Glomerular visceral epithelial cell (primary cell): ENCODE measurements around the gene OR8I2.
"Not testable (repeated sequence)": the region's sequence is repeated elsewhere in the genome, so short reads cannot be mapped to it uniquely, and the experiment has no call there.

Experiments used
- DNase-seq: peaks from one replicate; pipeline ENCODE4 v3.0.0-alpha.2; 2016; ENCODE audit errors: extremely low spot score

OR8I2 gene

GRCh38 chr11:56093008-56093407 is at the start of gene OR8I2:
TSS of gene OR8I2 (plus strand) at chr11:56093308. CDS start at chr11:56093308, 0 bp downstream.
- DNase-seq: no peak

GRCh38 chr11:56045538-56045937 is 47.6 kb upstream of the OR8I2 start:
- no peak for DNase-seq

- no peak for DNase-seq
These were observed 44.6 kb upstream of the OR8I2 start for GRCh38 chr11:56048480-56048879.

GRCh38 chr11:56049487-56049886 is 43.6 kb upstream of the OR8I2 start:
- DNase-seq: no peak

- not testable (repeated sequence) for DNase-seq
These were observed 36.7 kb upstream of the OR8I2 start for GRCh38 chr11:56056366-56056765.

- DNase-seq: not testable (repeated sequence)
These were observed 35.4 kb upstream of the OR8I2 start for GRCh38 chr11:56057661-56058237.

GRCh38 chr11:56058260-56058780 is 34.8 kb upstream of the OR8I2 start:
- not testable (repeated sequence) for DNase-seq

GRCh38 chr11:56066980-56067379 is 26.1 kb upstream of the OR8I2 start:
- no peak for DNase-seq

GRCh38 chr11:56089697-56090096 is 3.4 kb upstream of the OR8I2 start:
- DNase-seq: no peak

- DNase-seq: no peak
These were observed 10.2 kb downstream of the OR8I2 start, which contains the start of gene OR8H2 for GRCh38 chr11:56103210-56103737. TSS of gene OR8H2 (plus strand) at chr11:56103687. CDS start at chr11:56105043, 1,356 bp downstream.

GRCh38 chr11:56122073-56122472 is 29.0 kb downstream of the OR8I2 start, which contains the start of gene OR8H3:
TSS of gene OR8H3 (plus strand) at chr11:56122373. CDS start at chr11:56122373, 0 bp downstream.
- no peak for DNase-seq

- DNase-seq: no peak
These were observed 47.1 kb downstream of the OR8I2 start, which contains the start of gene OR8J3 for GRCh38 chr11:56140151-56140661. TSS of gene OR8J3 (minus strand) at chr11:56140201. CDS start at chr11:56137718, 2,483 bp downstream.

- not testable (repeated sequence) for DNase-seq
These were observed 50.6 kb downstream of the OR8I2 start for GRCh38 chr11:56143681-56144080.
